ENCODE data around the gene STK33. TPM values are rescaled to one million over a fixed set of nuclear protein-coding genes. Genes with fewer than 3 reads are reported as not detected.

STK33 gene
- total and polyA plus RNA-seq, 7 donors, result 0.30 to 8.2 (median 2.7) TPM

GRCh38 chr11:8624698-8625097 lies 30.7 kb upstream of the STK33 start:
- WGBS, 3 donors, result 36 to 56% (median 48%) methylated on average over 2 of the region's 2 CpGs
- no peak for TF ChIP-seq CTCF (IDR thresholded peaks at IDR 0.05)
- H3K36me3 ChIP-seq (ENCODE audit: insufficient read depth in 1 of 2, low read depth in 1 of 2), result peaks cover 0 to 53% of the 10 kb centered on the region in 2 donors

GRCh38 chr11:8621147-8621546 lies 27.1 kb upstream of the STK33 start:
- ATAC-seq (no peak), DNase-seq (no peak)
- H3K4me3 ChIP-seq, result no peak overlapping the region
- no peaks in the 10 kb centered on the region for H3K27me3 ChIP-seq (ENCODE audit: insufficient read depth in 3 of 3, low read length in 2 of 3)
- H3K36me3 ChIP-seq (ENCODE audit: insufficient read depth in 1 of 2, low read depth in 1 of 2), result peaks cover 0 to 83% of the 10 kb centered on the region in 2 donors
- 66 to 80% (median 78%) methylated on average over 4 of the region's 4 CpGs for WGBS, 3 donors
- H3K9me3 ChIP-seq, result no peaks in the 10 kb centered on the region
- intact Hi-C loops (cut with DNase I), result no loop called here
- H3K4me1 ChIP-seq, result no peaks in the 10 kb centered on the region
- no peak for TF ChIP-seq CTCF (IDR thresholded peaks at IDR 0.05)
- no peak overlapping the region for H3K27ac ChIP-seq

More at GRCh38 chr11:8624698-8625097, 30.7 kb upstream of the STK33 start:
- no peak for ATAC-seq
- Histone ChIP-seq H3K9me3 (no peaks in the 10 kb centered on the region), H3K27me3 (ENCODE audit: insufficient read depth in 3 of 3, low read length in 2 of 3) (no peaks in the 10 kb centered on the region), H3K27ac (no peak overlapping the region), H3K4me1 (no peaks in the 10 kb centered on the region), H3K4me3 (no peak overlapping the region)
- intact Hi-C loops (cut with DNase I), result no loop called here
- DNase-seq, result no peak

- ATAC-seq, result no peak
- H3K4me1 ChIP-seq, result no peaks in the 10 kb centered on the region
- H3K9me3 ChIP-seq, result no peaks in the 10 kb centered on the region
- TF ChIP-seq CTCF (IDR thresholded peaks at IDR 0.05), result no peak
- no peak for DNase-seq
- intact Hi-C loops (cut with DNase I), result no loop called here
- H3K27ac ChIP-seq, result no peak overlapping the region
- no peak overlapping the region for H3K4me3 ChIP-seq
- WGBS, 3 donors, result 72 to 85% (median 80%) methylated on average over 2 of the region's 2 CpGs
- peaks cover 0 to 73% of the 10 kb centered on the region in 2 donors for H3K36me3 ChIP-seq (ENCODE audit: insufficient read depth in 1 of 2, low read depth in 1 of 2)
- H3K27me3 ChIP-seq (ENCODE audit: insufficient read depth in 3 of 3, low read length in 2 of 3), result no peaks in the 10 kb centered on the region
Measured at GRCh38 chr11:8617063-8617462, 23.0 kb upstream of the STK33 start.

GRCh38 chr11:8615291-8616032 lies 21.4 kb upstream of the STK33 start:
- DNase-seq, result no peak
- no peak overlapping the region for H3K27ac ChIP-seq
- TF ChIP-seq CTCF (IDR thresholded peaks at IDR 0.05), result no peak
- no peak overlapping the region for H3K4me3 ChIP-seq
- intact Hi-C loops (cut with DNase I), result no loop called here
- H3K4me1 ChIP-seq, result no peaks in the 10 kb centered on the region
- 77 to 88% (median 86%) methylated on average over 4 of the region's 4 CpGs for WGBS, 3 donors
- ATAC-seq, result no peak
- H3K9me3 ChIP-seq, result no peaks in the 10 kb centered on the region
- peaks cover 0 to 57% of the 10 kb centered on the region in 2 donors for H3K36me3 ChIP-seq (ENCODE audit: insufficient read depth in 1 of 2, low read depth in 1 of 2)
- H3K27me3 ChIP-seq (ENCODE audit: insufficient read depth in 3 of 3, low read length in 2 of 3), result no peaks in the 10 kb centered on the region

GRCh38 chr11:8614497-8614896 lies 20.5 kb upstream of the STK33 start:
- Histone ChIP-seq H3K4me3 (no peak overlapping the region), H3K27me3 (ENCODE audit: insufficient read depth in 3 of 3, low read length in 2 of 3) (no peaks in the 10 kb centered on the region), H3K27ac (no peak overlapping the region), H3K4me1 (no peaks in the 10 kb centered on the region), H3K9me3 (no peaks in the 10 kb centered on the region), H3K36me3 (ENCODE audit: insufficient read depth in 1 of 2, low read depth in 1 of 2) (peaks cover 0 to 49% of the 10 kb centered on the region in 2 donors)
- ATAC-seq (no peak), DNase-seq (no peak)
- no peak for TF ChIP-seq CTCF (IDR thresholded peaks at IDR 0.05)
- intact Hi-C loops (cut with DNase I), result no loop called here
- WGBS, 3 donors, result 92 to 96% (median 95%) methylated on average over 4 of the region's 4 CpGs
